Hepatocyte (in vitro differentiated cells): ENCODE measurements around the gene AP1AR. TPM values are rescaled to one million over a fixed set of nuclear protein-coding genes. Genes with fewer than 3 reads are reported as not detected.

Source experiments
- DNase-seq: peaks from one replicate; pipeline ENCODE4 v3.0.0-alpha.2; 2016; ENCODE audit warnings: low spot score
- H2AFZ ChIP-seq: fragments of 200-600 bp; sonication (generic); 2 replicates; pipeline ENCODE4 v1.6.0; 2016; ENCODE audit warnings: antibody characterized with exemption, mild to moderate bottlenecking
- H3K27ac ChIP-seq: fragments of 200-600 bp; sonication (generic); 2 replicates; pipeline ENCODE4 v1.5.1; 2016; ENCODE audit warnings: mild to moderate bottlenecking
- H3K27me3 ChIP-seq: fragments of 200-600 bp; sonication (generic); 2 replicates; pipeline ENCODE4 v1.6.1; 2016
- H3K36me3 ChIP-seq: fragments of 200-600 bp; sonication (generic); replicated peaks from 2 replicates; pipeline ENCODE4 v1.5.1; 2016; ENCODE audit warnings: low read depth; ENCODE audit not compliant: insufficient read depth
- H3K4me1 ChIP-seq: fragments of 200-600 bp; sonication (generic); 2 replicates; pipeline ENCODE4 v1.5.1; 2016; ENCODE audit warnings: mild to moderate bottlenecking, moderate library complexity; ENCODE audit not compliant: insufficient read depth
- H3K4me2 ChIP-seq: fragments of 200-600 bp; sonication (generic); 2 replicates; pipeline ENCODE4 v1.6.0; 2016
- H3K4me3 ChIP-seq: fragments of 200-600 bp; sonication (generic); 2 replicates; pipeline ENCODE4 v1.5.1; 2016; ENCODE audit warnings: mild to moderate bottlenecking
- H3K79me2 ChIP-seq: fragments of 200-600 bp; sonication (generic); 2 replicates; pipeline ENCODE4 v1.6.0; 2017; ENCODE audit warnings: mild to moderate bottlenecking
- H3K9me2 ChIP-seq: fragments of 200-600 bp; sonication (generic); replicated peaks from 2 replicates; pipeline ENCODE4 v1.6.0; 2017; ENCODE audit warnings: mild to moderate bottlenecking; ENCODE audit not compliant: insufficient read depth
- H3K9me3 ChIP-seq: fragments of 200-600 bp; sonication (generic); 2 replicates; pipeline ENCODE4 v1.5.1; 2016; ENCODE audit warnings: low read depth, mild to moderate bottlenecking
- H4K20me1 ChIP-seq: fragments of 200-600 bp; sonication (generic); 2 replicates; pipeline ENCODE4 v1.6.0; 2016; ENCODE audit warnings: mild to moderate bottlenecking; ENCODE audit not compliant: insufficient read depth, poor library complexity, severe bottlenecking
- EZH2 ChIP-seq: fragments of 200-600 bp; sonication (generic); IDR thresholded peaks from 2 replicates; pipeline ENCODE4 v1.6.1; 2016; ENCODE audit warnings: antibody characterized with exemption, mild to moderate bottlenecking, borderline replicate concordance
- EZH2phosphoT487 ChIP-seq: fragments of 200-600 bp; sonication (generic); IDR thresholded peaks from one replicate; pipeline ENCODE4 v1.6.1; 2018; ENCODE audit warnings: antibody characterized with exemption, mild to moderate bottlenecking, low read depth, moderate library complexity; ENCODE audit not compliant: unreplicated experiment, severe bottlenecking
- WGBS: methylation state at CpG from one replicate; pipeline ENCODE4 v1.1.6; 2016; ENCODE audit warnings: low lambda C conversion rate; ENCODE audit errors: missing lambda C conversion rate; 5-methylcytosine and 5-hydroxymethylcytosine counted together
- polyA plus RNA-seq: library from polyadenylated mRNA; unstranded; fragments of >200 nt; fragmentation: Nextera tagmentation; extraction: Ambion mirVana; gene quantifications from 2 replicates; pipeline ENCODE4 v1.2.1, GENCODE V29; 2016
- total RNA-seq: library from RNA; depleted of rRNA; stranded (reverse); fragments of >200 nt; gene quantifications from 2 replicates; pipeline ENCODE4 v1.2.3, GENCODE V29; 2014
- TF ChIP-seq, protein P1 (sequence below): fragments of 200-600 bp; sonication (generic); IDR thresholded peaks from 2 replicates; pipeline ENCODE4 v1.5.1; 2016; ENCODE audit warnings: antibody characterized with exemption, mild to moderate bottlenecking; ENCODE audit not compliant: poor library complexity

The AP1AR gene
- total and polyA plus RNA-seq, 2 experiments from 2014 or later = 22.6 to 48.1 TPM

- peaks cover 2% of the 10 kb centered on the region for H3K79me2 ChIP-seq
- TF ChIP-seq EZH2 = no peak
- TF ChIP-seq, protein P1, sequence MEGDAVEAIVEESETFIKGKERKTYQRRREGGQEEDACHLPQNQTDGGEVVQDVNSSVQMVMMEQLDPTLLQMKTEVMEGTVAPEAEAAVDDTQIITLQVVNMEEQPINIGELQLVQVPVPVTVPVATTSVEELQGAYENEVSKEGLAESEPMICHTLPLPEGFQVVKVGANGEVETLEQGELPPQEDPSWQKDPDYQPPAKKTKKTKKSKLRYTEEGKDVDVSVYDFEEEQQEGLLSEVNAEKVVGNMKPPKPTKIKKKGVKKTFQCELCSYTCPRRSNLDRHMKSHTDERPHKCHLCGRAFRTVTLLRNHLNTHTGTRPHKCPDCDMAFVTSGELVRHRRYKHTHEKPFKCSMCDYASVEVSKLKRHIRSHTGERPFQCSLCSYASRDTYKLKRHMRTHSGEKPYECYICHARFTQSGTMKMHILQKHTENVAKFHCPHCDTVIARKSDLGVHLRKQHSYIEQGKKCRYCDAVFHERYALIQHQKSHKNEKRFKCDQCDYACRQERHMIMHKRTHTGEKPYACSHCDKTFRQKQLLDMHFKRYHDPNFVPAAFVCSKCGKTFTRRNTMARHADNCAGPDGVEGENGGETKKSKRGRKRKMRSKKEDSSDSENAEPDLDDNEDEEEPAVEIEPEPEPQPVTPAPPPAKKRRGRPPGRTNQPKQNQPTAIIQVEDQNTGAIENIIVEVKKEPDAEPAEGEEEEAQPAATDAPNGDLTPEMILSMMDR = no peak
- TF ChIP-seq EZH2phosphoT487 = no peak
- no peaks in the 10 kb centered on the region for H4K20me1 ChIP-seq
- H3K9me2 ChIP-seq = no peaks in the 10 kb centered on the region
- no peaks in the 10 kb centered on the region for H3K27me3 ChIP-seq
- H3K36me3 ChIP-seq = no peaks in the 10 kb centered on the region
- H3K4me1 ChIP-seq = no peaks in the 10 kb centered on the region
- H3K27ac ChIP-seq = no peak overlapping the region
- 92% methylated on average over 3 of the region's 3 CpGs for WGBS
- no peak for DNase-seq
- no peaks in the 10 kb centered on the region for H3K9me3 ChIP-seq
- H2AFZ ChIP-seq = no peak overlapping the region
- no peak overlapping the region for H3K4me2 ChIP-seq
- H3K4me3 ChIP-seq = no peak overlapping the region
Observed at GRCh38 chr4:112290341-112290740, 58.8 kb downstream of the AP1AR start.

GRCh38 chr4:112296949-112297880, 65.6 kb downstream of the AP1AR start, which contains the start of gene ALPK1:
Gene ALPK1, plus strand, starts transcription at chr4:112297369.
- H3K4me2 ChIP-seq = peak within 1 kb of the TSS; percentile 68
- H3K36me3 ChIP-seq = no peaks in the 10 kb centered on the region
- H3K27me3 ChIP-seq = no peaks in the 10 kb centered on the region
- peaks cover 9% of the 10 kb centered on the region for H3K4me1 ChIP-seq
- H3K9me2 ChIP-seq = no peaks in the 10 kb centered on the region
- 15% methylated on average over 4 of the region's 4 CpGs for WGBS
- H3K27ac ChIP-seq = peak within 1 kb of the TSS; percentile 85
- H4K20me1 ChIP-seq = no peaks in the 10 kb centered on the region
- H3K79me2 ChIP-seq = peaks cover 2% of the 10 kb centered on the region
- peak within 1 kb of the TSS; percentile 7 for H3K4me3 ChIP-seq
- peak; percentile 83 for DNase-seq
- no peak for TF ChIP-seq EZH2
- no peak for TF ChIP-seq EZH2phosphoT487
- TF ChIP-seq, protein P1 = no peak
- H3K9me3 ChIP-seq = no peaks in the 10 kb centered on the region
- H2AFZ ChIP-seq = peak within 1 kb of the TSS; percentile 27

DNA sequence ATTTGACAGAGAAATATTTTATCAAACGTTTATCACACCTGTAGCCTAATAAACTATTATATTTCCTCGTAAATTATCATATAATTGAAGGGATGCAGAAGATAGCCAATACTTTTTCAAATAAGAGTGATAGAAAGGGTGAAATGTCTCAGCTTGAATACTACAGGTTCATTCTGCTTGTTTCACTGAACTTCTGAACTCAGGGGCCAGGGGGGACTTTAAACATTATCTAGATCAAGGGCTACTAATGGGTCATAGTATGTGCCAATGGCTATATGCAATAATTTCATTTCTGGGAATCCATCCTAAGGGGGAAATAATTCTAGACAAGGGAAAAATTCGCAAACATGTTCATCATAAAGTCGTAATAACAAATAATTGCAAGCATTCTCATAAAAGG, 68.1 kb downstream of the AP1AR start:
- no peaks in the 10 kb centered on the region for H3K36me3 ChIP-seq
- DNase-seq = no peak
- H3K4me2 ChIP-seq = no peak overlapping the region
- no peaks in the 10 kb centered on the region for H3K9me2 ChIP-seq
- TF ChIP-seq, protein P1 = no peak
- no peak for TF ChIP-seq EZH2
- no peak for TF ChIP-seq EZH2phosphoT487
- H3K27me3 ChIP-seq = no peaks in the 10 kb centered on the region
- no peaks in the 10 kb centered on the region for H4K20me1 ChIP-seq
- H3K4me3 ChIP-seq = no peak overlapping the region
- H3K79me2 ChIP-seq = peaks cover 2% of the 10 kb centered on the region
- H3K4me1 ChIP-seq = peaks cover 9% of the 10 kb centered on the region
- H3K27ac ChIP-seq = no peak overlapping the region
- no peaks in the 10 kb centered on the region for H3K9me3 ChIP-seq
- 77% methylated on average over 4 of the region's 4 CpGs for WGBS
- no peak overlapping the region for H2AFZ ChIP-seq
